Vagina (tissue), 2 donors: Measurements from ENCODE around the gene SELENOW.

Experiments used
- CTCF ChIP-seq, 3 experiments: fragments of 450-650 bp in 2 of 3; fragments of 200-600 bp in 1 of 3; sonication (generic) in 1 of 3; IDR thresholded peaks; one replicate each; pipeline ENCODE4 v1.5.1; 2017 to 2019; ENCODE audit warnings: antibody characterized with exemption in 3 of 3, mild to moderate bottlenecking in 2 of 3, moderate library complexity in 2 of 3
- POLR2A ChIP-seq, 2 donors: fragments of 450-650 bp; IDR thresholded peaks; one replicate each; pipeline ENCODE4 v1.6.1; 2017; ENCODE audit warnings: antibody characterized with exemption in 2 of 2, mild to moderate bottlenecking in 2 of 2, moderate library complexity in 2 of 2

- TF ChIP-seq CTCF (IDR thresholded peaks at IDR 0.05) (no peak), POLR2A (IDR thresholded peaks at IDR 0.05) (no peak)
Measured at GRCh38 chr19:47756953-47757608, 21.4 kb upstream of the SELENOW start.
